ENCODE results near the gene MED15. TPM values are rescaled to one million over a fixed set of nuclear protein-coding genes. Genes with fewer than 3 reads are reported as not detected.

The MED15 gene
- total RNA-seq, 1 experiment from 2014 or later: 42.1 TPM

GRCh38 chr22:20569059-20570058 is 61.9 kb downstream of the MED15 start:
- peak; percentile 97 for DNase-seq (ENCODE audit: low read depth)

GRCh38 chr22:20571078-20571503 is 63.7 kb downstream of the MED15 start:
- no peak for DNase-seq (ENCODE audit: low read depth)

GRCh38 chr22:20571531-20572007 is 64.2 kb downstream of the MED15 start:
- DNase-seq (ENCODE audit: low read depth): peak; percentile 43

GRCh38 chr22:20572132-20572802 is 64.9 kb downstream of the MED15 start:
- no peak for DNase-seq (ENCODE audit: low read depth)

GRCh38 chr22:20573176-20573832 is 65.9 kb downstream of the MED15 start:
- DNase-seq (ENCODE audit: low read depth): no peak

DNA sequence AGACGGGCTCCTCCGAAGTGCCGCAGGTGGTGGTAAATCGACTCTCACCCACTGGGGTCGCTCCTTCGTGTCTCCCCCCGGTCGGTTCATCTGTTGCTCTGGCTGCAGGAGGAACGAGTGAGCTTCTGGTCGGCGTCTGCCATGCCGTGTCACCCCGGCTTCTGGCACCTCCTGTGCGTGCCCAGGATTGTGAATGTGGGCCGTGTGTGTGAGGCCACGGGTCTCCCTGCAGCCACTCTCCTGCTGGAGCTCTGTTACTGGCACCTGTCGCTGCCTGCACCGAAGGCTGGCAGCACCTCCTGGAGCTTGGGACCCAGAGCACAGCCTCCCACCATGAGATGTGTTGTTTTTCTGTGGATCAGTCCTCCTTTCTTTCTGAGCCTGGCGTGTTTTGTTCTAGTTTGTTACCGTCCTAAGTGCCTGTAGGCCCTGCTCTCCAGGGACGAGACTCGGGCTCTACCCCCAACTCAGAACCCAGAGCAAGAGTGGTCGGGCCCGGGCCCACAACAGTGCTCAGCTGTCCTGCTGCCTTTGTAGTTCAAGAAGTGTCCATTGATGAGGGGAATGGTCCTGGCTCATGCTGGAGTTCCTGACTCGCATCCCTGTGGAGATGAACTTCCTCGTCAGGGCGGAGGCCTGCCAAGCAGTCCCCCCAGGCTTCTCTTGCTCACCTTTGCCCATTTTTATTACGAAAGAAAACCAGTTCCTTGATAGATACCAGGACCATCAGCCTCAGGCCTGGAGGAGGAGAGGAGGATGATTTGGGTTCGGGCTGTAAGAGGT is 66.6 kb downstream of the MED15 start:
- DNase-seq (ENCODE audit: low read depth): no peak

DNA sequence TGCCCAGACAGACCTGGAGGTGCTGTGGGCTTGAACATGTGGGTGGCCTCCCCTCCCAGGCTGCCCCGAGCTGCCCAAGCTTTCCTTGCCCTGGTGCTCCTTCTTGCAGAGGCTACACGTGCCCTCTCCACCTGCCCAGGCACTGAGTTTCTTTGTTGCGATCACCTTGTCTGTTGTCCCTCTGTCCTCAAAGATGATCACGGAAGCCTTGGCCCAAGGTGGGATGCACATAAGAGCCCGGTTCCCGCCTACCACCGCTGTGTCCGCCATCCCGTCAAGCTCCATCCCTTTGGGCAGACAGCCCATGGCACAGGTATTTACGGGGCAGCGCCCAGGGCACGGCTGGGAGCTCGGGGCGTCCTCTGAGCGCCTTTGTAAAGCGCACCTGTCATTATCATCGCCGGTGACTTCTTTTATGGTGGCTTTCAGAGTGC is 67.5 kb downstream of the MED15 start:
- no peak for DNase-seq (ENCODE audit: low read depth)

DNA sequence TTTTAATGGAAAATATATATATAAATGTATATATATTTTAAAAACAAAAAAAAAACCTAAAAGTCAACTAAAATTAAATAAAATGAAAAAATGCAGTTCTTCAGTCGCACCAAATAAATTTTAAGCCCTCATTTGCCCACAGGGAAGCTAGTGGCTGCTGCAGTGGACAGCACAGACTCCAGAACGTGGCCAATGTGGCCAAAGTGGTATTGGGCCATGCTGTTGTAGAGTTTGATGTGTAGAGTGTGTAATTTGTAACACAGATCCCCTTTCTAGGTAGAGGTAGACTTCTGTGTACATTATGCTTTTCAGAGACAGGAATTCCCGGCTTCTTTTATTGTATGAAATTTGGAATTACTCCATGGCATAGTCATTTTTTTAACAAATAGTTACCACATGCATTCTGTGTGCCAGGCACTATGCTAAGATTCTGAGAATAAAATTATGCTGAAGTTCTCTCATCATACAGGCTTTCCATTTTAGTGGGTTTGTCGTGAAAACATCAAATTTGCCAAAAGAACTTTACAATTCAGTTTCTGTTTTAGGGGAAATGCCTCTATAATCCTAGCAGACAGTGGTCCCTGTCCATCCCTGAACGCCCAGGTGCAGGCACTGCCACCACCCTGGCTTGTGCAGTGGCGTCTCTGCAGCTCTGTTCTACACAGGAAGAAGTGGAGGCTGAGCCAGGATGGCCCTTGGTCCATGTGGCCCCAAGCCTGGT is 68.5 kb downstream of the MED15 start:
- no peak for DNase-seq (ENCODE audit: low read depth)

DNA sequence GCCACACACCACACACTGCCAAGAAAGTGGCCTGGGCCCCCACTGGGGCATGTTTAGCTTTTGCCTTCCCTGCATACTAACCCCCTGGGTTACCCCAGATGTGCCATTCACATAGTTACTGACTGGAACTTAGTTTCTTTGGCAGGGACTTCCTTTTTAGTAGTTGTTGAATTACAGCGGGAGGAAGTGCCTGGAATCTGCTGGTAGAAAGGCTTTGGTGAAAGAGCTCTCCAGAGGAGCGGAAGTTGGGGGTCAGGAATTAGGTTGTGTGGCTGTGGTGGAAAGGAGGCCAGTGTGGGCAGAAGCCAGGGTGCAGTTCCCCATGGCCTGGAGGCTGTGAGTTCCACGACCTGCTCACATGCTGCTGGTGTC is 69.0 kb downstream of the MED15 start:
- no peak for DNase-seq (ENCODE audit: low read depth)

DNA sequence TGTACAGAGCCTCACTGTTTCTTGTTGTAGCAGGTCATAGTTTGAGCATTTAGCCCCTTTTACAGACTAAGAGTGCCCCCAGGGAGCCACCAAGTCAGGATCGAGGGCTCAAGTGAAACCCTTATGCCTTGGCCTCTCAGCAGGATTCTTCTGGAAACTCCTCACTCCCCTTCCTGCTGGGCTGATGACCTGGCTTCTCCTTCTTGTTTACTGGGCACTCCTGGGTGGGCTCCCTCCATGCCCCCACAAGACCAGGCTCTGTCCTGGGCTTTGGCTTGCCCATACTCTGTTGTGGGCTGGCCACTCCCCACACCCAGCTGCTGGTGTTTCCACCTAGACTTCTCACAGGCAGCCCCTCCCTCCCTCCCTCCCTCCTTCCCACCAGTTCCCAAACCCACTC is 69.6 kb downstream of the MED15 start:
- DNase-seq (ENCODE audit: low read depth): no peak

GRCh38 chr22:20577549-20577975 is 70.2 kb downstream of the MED15 start:
- no peak for DNase-seq (ENCODE audit: low read depth)

DNA sequence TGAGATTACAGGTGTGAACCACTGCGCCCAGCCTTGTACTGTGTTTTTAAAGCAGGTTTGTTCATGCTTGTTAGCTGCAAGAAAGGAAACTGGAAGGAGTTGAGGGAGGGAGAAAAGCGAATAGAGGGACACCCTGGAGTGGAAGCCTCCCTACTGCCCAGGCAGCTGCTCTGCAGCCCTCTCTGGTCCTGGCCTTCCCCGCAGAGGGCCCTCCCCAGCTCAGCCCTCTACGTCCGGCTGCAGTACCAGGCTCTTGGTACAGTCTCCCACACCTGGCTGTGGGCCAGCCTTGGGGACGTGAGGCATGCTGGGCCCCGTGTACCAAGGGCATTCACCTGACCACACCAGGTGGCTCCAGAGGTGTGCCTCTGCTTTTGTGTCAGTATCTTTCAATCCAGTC is 70.8 kb downstream of the MED15 start:
- no peak for DNase-seq (ENCODE audit: low read depth)

GRCh38 chr22:20578707-20579106 is 71.3 kb downstream of the MED15 start:
- DNase-seq (ENCODE audit: low read depth): no peak

GRCh38 chr22:20579273-20580120 is 72.1 kb downstream of the MED15 start:
- no peak for DNase-seq (ENCODE audit: low read depth)

DNA sequence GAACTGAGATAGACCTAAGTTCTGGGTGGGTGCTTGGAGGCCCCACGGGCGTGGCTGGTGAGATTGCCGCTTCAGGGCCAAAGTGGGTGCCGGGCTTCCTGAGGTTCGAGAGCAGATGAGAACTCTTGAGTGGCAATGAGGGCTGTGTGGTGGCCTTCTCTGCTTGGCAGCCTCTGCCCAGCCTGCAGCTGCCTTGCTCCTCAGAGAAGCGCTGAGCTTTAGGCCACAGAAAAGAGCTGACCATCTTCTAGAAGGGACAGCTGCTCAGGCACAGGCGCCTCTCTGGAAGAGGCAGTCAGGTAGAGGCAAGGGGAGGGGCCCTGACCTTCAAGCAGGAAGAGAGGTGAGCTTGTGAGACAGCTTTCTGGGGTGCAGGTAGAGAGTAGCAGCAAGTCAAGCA is 72.8 kb downstream of the MED15 start:
- no peak for DNase-seq (ENCODE audit: low read depth)

GRCh38 chr22:20580611-20581502 is 73.4 kb downstream of the MED15 start:
- DNase-seq (ENCODE audit: low read depth): no peak

DNA sequence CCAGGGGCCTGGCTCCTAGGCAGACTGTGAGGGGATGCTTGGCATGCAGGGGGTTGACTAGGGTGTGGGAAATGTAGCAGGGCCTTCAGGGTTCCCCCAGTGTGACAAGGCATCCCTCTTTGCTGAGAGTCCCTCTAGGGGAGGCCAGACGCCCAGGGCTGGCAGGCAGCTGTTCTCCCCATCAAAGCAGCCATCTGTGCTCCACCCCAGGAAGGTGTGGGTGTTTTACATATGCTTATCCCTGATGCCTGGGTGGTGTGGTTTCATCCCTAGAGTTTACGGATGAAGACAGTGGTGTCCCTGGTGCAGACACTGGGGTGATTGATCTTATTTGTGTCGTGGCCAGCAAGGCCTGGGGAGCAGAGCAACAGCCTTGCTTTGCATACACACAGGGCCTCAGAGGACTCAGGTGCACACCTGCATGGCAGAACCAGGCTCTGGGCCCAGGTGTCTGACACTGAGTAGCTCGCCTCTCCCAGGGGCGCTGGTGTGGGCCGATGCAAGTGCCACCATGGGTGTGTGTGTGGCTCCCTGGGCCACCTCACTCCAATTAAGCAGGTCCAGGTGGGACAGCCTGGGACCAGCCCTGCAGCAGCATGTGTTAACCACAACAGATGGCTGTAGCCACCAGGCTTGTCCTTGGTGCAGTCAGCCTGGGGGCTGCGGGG is 74.2 kb downstream of the MED15 start:
- no peak for DNase-seq (ENCODE audit: low read depth)

DNA sequence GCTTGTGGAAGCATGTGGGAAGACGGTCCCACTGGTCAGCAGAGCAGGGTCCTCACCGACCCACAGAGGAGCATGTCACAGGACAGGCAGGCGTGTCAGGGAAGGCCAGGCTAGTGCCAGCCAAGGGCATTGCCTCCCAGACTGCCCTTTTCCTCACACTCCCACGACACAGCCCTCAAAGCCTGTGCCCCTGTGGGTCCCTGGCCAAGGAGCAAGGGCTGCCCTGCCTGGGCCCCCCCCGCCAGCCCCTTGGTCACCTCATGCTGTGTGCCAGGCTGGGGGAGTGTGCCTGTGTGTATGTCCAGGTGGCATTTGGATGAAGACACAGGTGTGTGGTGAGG is 74.7 kb downstream of the MED15 start:
- no peak for DNase-seq (ENCODE audit: low read depth)
